K562 (cell line): ENCODE results near the gene HMGCL. TPM values are rescaled to one million over a fixed set of nuclear protein-coding genes. Genes with fewer than 3 reads are reported as not detected.

Experiments
- ASH1L ChIP-seq: fragments of 450-650 bp; IDR thresholded peaks from 2 replicates; pipeline ENCODE4 v1.6.1; 2018; ENCODE audit warnings: borderline replicate concordance, mild to moderate bottlenecking, low read depth; ENCODE audit not compliant: partially characterized antibody
- BHLHE40 ChIP-seq: IDR thresholded peaks from 2 replicates; pipeline ENCODE4 v1.6.1; 2011; ENCODE audit warnings: low read length, improper control_type of control experiment
- CAMTA2 ChIP-seq: fragments of 250-450 bp; sonication (Bioruptor Pico); conservative IDR thresholded peaks from 2 replicates; pipeline ENCODE4 v1.5.1; 2022
- FOSL1 ChIP-seq: fragments of 200-800 bp; sonication (Bioruptor generic); conservative IDR thresholded peaks from 2 replicates; pipeline ENCODE4 v1.6.1; 2016; ENCODE audit warnings: missing genetic modification characterization, missing compliant biosample characterization
- KDM5B ChIP-seq: fragments of 200-600 bp; sonication (generic); IDR thresholded peaks from 2 replicates; pipeline ENCODE4 v1.6.1; 2012; ENCODE audit warnings: low read depth, mild to moderate bottlenecking, moderate library complexity, low read length, control low read depth, inconsistent platforms; ENCODE audit not compliant: insufficient replicate concordance
- L3MBTL2 ChIP-seq: fragments of 450-650 bp; IDR thresholded peaks from 2 replicates; pipeline ENCODE4 v1.6.1; 2016; ENCODE audit warnings: mild to moderate bottlenecking, moderate library complexity
- NCOR1 ChIP-seq: fragments of 450-650 bp; IDR thresholded peaks from 2 replicates; pipeline ENCODE4 v1.6.1; 2016; ENCODE audit warnings: mild to moderate bottlenecking, moderate library complexity
- NFRKB ChIP-seq: fragments of 450-650 bp; IDR thresholded peaks from 2 replicates; pipeline ENCODE4 v1.6.1; 2016; ENCODE audit warnings: low read depth
- NFXL1 ChIP-seq: fragments of 450-650 bp; formaldehyde crosslinking; IDR thresholded peaks from 2 replicates; pipeline ENCODE4 v1.4.0; 2021; ENCODE audit warnings: mild to moderate bottlenecking
- PHB ChIP-seq: fragments of 250-450 bp; sonication (Bioruptor Pico); IDR thresholded peaks from 2 replicates; pipeline ENCODE4 v1.5.0; 2021
- RUNX1 ChIP-seq: sonication (generic); IDR thresholded peaks from 2 replicates; pipeline ENCODE4 v1.6.1; 2016; ENCODE audit warnings: antibody characterized with exemption, low read depth
- SMAD4 ChIP-seq: fragments of 250-450 bp; sonication (Bioruptor Pico); conservative IDR thresholded peaks from 2 replicates; pipeline ENCODE4 v1.8.0; 2021; ENCODE audit warnings: inconsistent platforms, mild to moderate bottlenecking, moderate library complexity
- SREBF2 ChIP-seq: sonication (generic); formaldehyde crosslinking; IDR thresholded peaks from 2 replicates; pipeline ENCODE4 v1.4.0; 2020; ENCODE audit warnings: mild to moderate bottlenecking, missing genetic modification reagents
- SRF ChIP-seq, 2 experiments: fragments of 250-450, 450-650 bp in 1 of 2; sonication (Bioruptor Pico) in 1 of 2; sonication (generic) in 1 of 2; formaldehyde crosslinking; IDR thresholded peaks; 2 replicates each; pipeline versions ENCODE4 v1.5.0 to v1.5.1; 2020 to 2022; ENCODE audit warnings: mild to moderate bottlenecking in 1 of 2, missing genetic modification reagents in 1 of 2
- TCF7L2 ChIP-seq: fragments of 150-350 bp; IDR thresholded peaks from 2 replicates; pipeline ENCODE4 v1.6.1; 2016; ENCODE audit warnings: low read depth, mild to moderate bottlenecking, low read length, moderate library complexity
- TEAD4 ChIP-seq, 2 experiments: sonication (generic) in 1 of 2; formaldehyde crosslinking in 1 of 2; IDR thresholded peaks; 2 replicates each; pipeline versions ENCODE4 v1.6.1 to v1.8.0; 2012 to 2022; ENCODE audit warnings: borderline replicate concordance in 1 of 2, inconsistent platforms in 1 of 2, low read length in 1 of 2, mild to moderate bottlenecking in 1 of 2, missing genetic modification reagents in 1 of 2
- ZNF134 ChIP-seq: fragments of 250-450 bp; sonication (Bioruptor Pico); conservative IDR thresholded peaks from 2 replicates; pipeline ENCODE4 v1.4.0; 2020
- ZNF445 ChIP-seq: fragments of 250-450 bp; sonication (Bioruptor Pico); IDR thresholded peaks from 2 replicates; pipeline ENCODE4 v1.4.0; 2020; ENCODE audit warnings: low read depth, mild to moderate bottlenecking, moderate library complexity
- ZNF583 ChIP-seq: fragments of 250-450 bp; sonication (Bioruptor Pico); IDR thresholded peaks from 2 replicates; pipeline ENCODE4 v1.4.0; 2020
- ZNF707 ChIP-seq: fragments of 250-450 bp; sonication (Bioruptor Pico); conservative IDR thresholded peaks from 2 replicates; pipeline ENCODE4 v1.8.0; 2022; ENCODE audit warnings: inconsistent platforms, mild to moderate bottlenecking, moderate library complexity
- polyA plus RNA-seq, 8 experiments: library from polyadenylated mRNA; depleted of rRNA in 4 of 8; stranded (reverse) in 5 of 8; unstranded in 3 of 8; fragments of >200 nt; fragmentation: Nextera tagmentation in 2 of 8; fragmentation: Illumina TruSeq in 1 of 8; extraction: Ambion mirVana in 2 of 8; extraction: Trizol in 1 of 8; gene quantifications; 2 replicates each; pipeline versions ENCODE4 v1.2.1 to v1.2.3, GENCODE V29; 2011 to 2014; ENCODE audit warnings: inconsistent platforms in 1 of 8, missing spikeins in 1 of 8
- total RNA-seq, 7 experiments: library from RNA; depleted of rRNA in 6 of 7; stranded (reverse); fragments of >200 nt in 6 of 7; fragmentation: Illumina TruSeq in 2 of 7; extraction: Trizol in 2 of 7; gene quantifications; 2 replicates each; pipeline versions ENCODE4 v1.2.1 to v1.2.3, GENCODE V29; 2011 to 2021; ENCODE audit warnings: low replicate concordance in 1 of 7
- TF ChIP-seq, protein P1 (sequence below), 2 experiments: fragments of 200-800 bp in 1 of 2; sonication (Bioruptor generic) in 1 of 2; sonication (generic) in 1 of 2; formaldehyde crosslinking in 1 of 2; IDR thresholded peaks in 1 of 2; conservative IDR thresholded peaks in 1 of 2; 2 replicates each; pipeline versions ENCODE4 v1.5.0 to v1.6.1; 2016 to 2020; ENCODE audit warnings: missing compliant biosample characterization in 1 of 2, missing genetic modification characterization in 1 of 2, missing genetic modification reagents in 1 of 2
- TF ChIP-seq, protein P2 (sequence below): fragments of 200-800 bp; sonication (Bioruptor generic); IDR thresholded peaks from 2 replicates; pipeline ENCODE4 v1.6.1; 2017; ENCODE audit warnings: missing genetic modification characterization, missing compliant biosample characterization
- TF ChIP-seq, protein P3 (sequence below): fragments of 450-650 bp; formaldehyde crosslinking; IDR thresholded peaks from 2 replicates; pipeline ENCODE4 v1.4.0; 2020; ENCODE audit warnings: mild to moderate bottlenecking, moderate library complexity
- TF ChIP-seq, protein P4 (sequence below): fragments of 450-650 bp; conservative IDR thresholded peaks from 2 replicates; pipeline ENCODE4 v1.6.1; 2016; ENCODE audit warnings: missing genetic modification characterization, low read depth, mild to moderate bottlenecking, missing compliant biosample characterization, moderate library complexity

HMGCL gene
- total and polyA plus RNA-seq, 9 of the 15 experiments (the other 6 are each of a cell fraction or from before 2014, with no cell fraction given) = 18.0 to 82.2 (median 24.2) TPM

DNA sequence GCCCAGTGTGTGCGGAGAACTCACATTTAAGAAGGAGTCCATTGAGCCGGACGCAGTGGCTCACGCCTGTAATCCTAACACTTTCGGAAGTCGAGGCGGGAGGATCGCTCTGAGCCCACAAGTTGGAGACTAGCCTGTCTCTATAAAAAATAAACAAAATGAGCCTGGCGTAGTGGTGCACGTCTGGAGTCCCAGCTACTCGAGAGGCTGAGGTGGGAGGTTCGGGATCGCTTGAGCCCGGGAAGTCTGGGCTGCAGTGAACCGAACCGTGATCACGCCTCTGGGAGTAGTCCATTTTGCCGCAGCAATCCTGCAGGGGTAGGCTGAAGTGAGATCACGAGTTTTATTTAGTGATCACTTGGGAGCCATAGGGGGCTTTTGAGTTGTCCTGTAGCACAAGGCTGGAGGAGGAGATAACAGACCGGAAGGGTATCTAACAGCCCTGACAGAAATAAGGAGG, 43.4 kb upstream of the HMGCL start (continued):
- TF ChIP-seq, protein P1, sequence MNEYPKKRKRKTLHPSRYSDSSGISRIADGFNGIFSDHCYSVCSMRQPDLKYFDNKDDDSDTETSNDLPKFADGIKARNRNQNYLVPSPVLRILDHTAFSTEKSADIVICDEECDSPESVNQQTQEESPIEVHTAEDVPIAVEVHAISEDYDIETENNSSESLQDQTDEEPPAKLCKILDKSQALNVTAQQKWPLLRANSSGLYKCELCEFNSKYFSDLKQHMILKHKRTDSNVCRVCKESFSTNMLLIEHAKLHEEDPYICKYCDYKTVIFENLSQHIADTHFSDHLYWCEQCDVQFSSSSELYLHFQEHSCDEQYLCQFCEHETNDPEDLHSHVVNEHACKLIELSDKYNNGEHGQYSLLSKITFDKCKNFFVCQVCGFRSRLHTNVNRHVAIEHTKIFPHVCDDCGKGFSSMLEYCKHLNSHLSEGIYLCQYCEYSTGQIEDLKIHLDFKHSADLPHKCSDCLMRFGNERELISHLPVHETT (CRISPR knock-in tag; conservative IDR thresholded peaks at IDR 0.05 in 1 of 2, IDR thresholded peaks at IDR 0.05 in 1 of 2) = no peak
- TF ChIP-seq NFRKB (peak; percentile 66; the same call in 1 of the 2 replicates), FOSL1 (tag) (peak; percentile 59; the same call in 1 of the 2 replicates), TEAD4 (IDR thresholded peaks at IDR 0.05; ENCODE audit: low read length) (no peak; the same call in 1 of the 2 replicates), TEAD4 (CRISPR knock-in tag; IDR thresholded peaks at IDR 0.05; ENCODE audit: borderline replicate concordance) (no peak), ZNF707 (CRISPR knock-in tag) (no peak), TCF7L2 (no peak), NCOR1 (peak; percentile 27; the same call in 1 of the 2 replicates), NFXL1 (0 out of 2 replicates have a peak, but pooled peaks have one; percentile 57), BHLHE40 (no peak), L3MBTL2 (peak; percentile 60), SRF (CRISPR knock-in tag; IDR thresholded peaks at IDR 0.05) (0 out of 4 replicates have a peak, but pooled peaks of 1 of the 2 experiments have one; percentile 41), SMAD4 (peak; percentile 44), ZNF134 (no peak), RUNX1 (peak; percentile 15; the same call in 1 of the 2 replicates), ASH1L (no peak), CAMTA2 (CRISPR knock-in tag) (no peak), KDM5B (no peak), ZNF445 (CRISPR knock-in tag) (0 out of 2 replicates have a peak, but pooled peaks have one; percentile 49), PHB (CRISPR knock-in tag) (0 out of 2 replicates have a peak, but pooled peaks have one; percentile 76), SREBF2 (CRISPR knock-in tag) (peak; percentile 57; the same call in 1 of the 2 replicates), ZNF583 (CRISPR knock-in tag) (no peak)
- TF ChIP-seq, protein P2, sequence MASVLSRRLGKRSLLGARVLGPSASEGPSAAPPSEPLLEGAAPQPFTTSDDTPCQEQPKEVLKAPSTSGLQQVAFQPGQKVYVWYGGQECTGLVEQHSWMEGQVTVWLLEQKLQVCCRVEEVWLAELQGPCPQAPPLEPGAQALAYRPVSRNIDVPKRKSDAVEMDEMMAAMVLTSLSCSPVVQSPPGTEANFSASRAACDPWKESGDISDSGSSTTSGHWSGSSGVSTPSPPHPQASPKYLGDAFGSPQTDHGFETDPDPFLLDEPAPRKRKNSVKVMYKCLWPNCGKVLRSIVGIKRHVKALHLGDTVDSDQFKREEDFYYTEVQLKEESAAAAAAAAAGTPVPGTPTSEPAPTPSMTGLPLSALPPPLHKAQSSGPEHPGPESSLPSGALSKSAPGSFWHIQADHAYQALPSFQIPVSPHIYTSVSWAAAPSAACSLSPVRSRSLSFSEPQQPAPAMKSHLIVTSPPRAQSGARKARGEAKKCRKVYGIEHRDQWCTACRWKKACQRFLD (CRISPR knock-in tag) = no peak
- TF ChIP-seq, protein P3, sequence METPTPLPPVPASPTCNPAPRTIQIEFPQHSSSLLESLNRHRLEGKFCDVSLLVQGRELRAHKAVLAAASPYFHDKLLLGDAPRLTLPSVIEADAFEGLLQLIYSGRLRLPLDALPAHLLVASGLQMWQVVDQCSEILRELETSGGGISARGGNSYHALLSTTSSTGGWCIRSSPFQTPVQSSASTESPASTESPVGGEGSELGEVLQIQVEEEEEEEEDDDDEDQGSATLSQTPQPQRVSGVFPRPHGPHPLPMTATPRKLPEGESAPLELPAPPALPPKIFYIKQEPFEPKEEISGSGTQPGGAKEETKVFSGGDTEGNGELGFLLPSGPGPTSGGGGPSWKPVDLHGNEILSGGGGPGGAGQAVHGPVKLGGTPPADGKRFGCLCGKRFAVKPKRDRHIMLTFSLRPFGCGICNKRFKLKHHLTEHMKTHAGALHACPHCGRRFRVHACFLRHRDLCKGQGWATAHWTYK (CRISPR knock-in tag) = no peak; the same call in 1 of the 2 replicates
- TF ChIP-seq, protein P4, sequence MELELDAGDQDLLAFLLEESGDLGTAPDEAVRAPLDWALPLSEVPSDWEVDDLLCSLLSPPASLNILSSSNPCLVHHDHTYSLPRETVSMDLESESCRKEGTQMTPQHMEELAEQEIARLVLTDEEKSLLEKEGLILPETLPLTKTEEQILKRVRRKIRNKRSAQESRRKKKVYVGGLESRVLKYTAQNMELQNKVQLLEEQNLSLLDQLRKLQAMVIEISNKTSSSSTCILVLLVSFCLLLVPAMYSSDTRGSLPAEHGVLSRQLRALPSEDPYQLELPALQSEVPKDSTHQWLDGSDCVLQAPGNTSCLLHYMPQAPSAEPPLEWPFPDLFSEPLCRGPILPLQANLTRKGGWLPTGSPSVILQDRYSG = no peak
